Occipital lobe (tissue), 2 donors: ENCODE results near the gene SLC35F3. TPM values are rescaled to one million over a fixed set of nuclear protein-coding genes. Genes with fewer than 3 reads are reported as not detected.
A peak's percentile ranks its signal among the peaks of the same experiment; 100 is the strongest.

Source experiments
- DNase-seq: peaks from one replicate; lab custom pipeline; 2025; lab: John Stamatoyannopoulos, UW
- total RNA-seq: library from RNA; depleted of rRNA; stranded (reverse); fragments of >200 nt; gene quantifications from one replicate; pipeline ENCODE4 v1.2.3, GENCODE V29; 2014

The SLC35F3 gene
- total RNA-seq, 1 donor from 2014 or later, result 0.78 TPM

GRCh38 chr1:233971753-233972152 lies 67.3 kb downstream of the SLC35F3 start:
- no peak for DNase-seq

- DNase-seq, result no peak
Observed at GRCh38 chr1:233972563-233972950, 68.1 kb downstream of the SLC35F3 start.

GRCh38 chr1:233972951-233973635 lies 68.6 kb downstream of the SLC35F3 start:
- no peak for DNase-seq

- DNase-seq, result no peak
Observed at GRCh38 chr1:233975486-233975885, 71.0 kb downstream of the SLC35F3 start.

GRCh38 chr1:233981042-233981675 lies 76.7 kb downstream of the SLC35F3 start:
- DNase-seq, result no peak

GRCh38 chr1:233982827-233983518 lies 78.5 kb downstream of the SLC35F3 start:
- no peak for DNase-seq

GRCh38 chr1:233983811-233984210 lies 79.3 kb downstream of the SLC35F3 start:
- DNase-seq, result no peak

- no peak for DNase-seq
Observed at GRCh38 chr1:233988963-233989696, 84.7 kb downstream of the SLC35F3 start.

- no peak for DNase-seq
Observed at GRCh38 chr1:233990486-233990885, 86.0 kb downstream of the SLC35F3 start.

GRCh38 chr1:233993651-233994050 lies 89.2 kb downstream of the SLC35F3 start:
- DNase-seq, result no peak

GRCh38 chr1:233994112-233994511 lies 89.6 kb downstream of the SLC35F3 start:
- no peak for DNase-seq

- DNase-seq, result no peak
Observed at GRCh38 chr1:233998456-233998855, 94.0 kb downstream of the SLC35F3 start.

GRCh38 chr1:233998891-233999290 lies 94.4 kb downstream of the SLC35F3 start:
- no peak for DNase-seq

- DNase-seq, result peak; percentile 1
Observed at GRCh38 chr1:234000557-234001041, 96.1 kb downstream of the SLC35F3 start.

GRCh38 chr1:234001817-234002216 lies 97.3 kb downstream of the SLC35F3 start:
- no peak for DNase-seq

GRCh38 chr1:234004591-234004990 lies 100.1 kb downstream of the SLC35F3 start:
- no peak for DNase-seq

GRCh38 chr1:234007684-234008083 lies 103.2 kb downstream of the SLC35F3 start:
- DNase-seq, result no peak

GRCh38 chr1:234008591-234008990 lies 104.1 kb downstream of the SLC35F3 start:
- no peak for DNase-seq

GRCh38 chr1:234009668-234010067 lies 105.2 kb downstream of the SLC35F3 start:
- DNase-seq, result no peak

GRCh38 chr1:234014208-234014607 lies 109.7 kb downstream of the SLC35F3 start:
- DNase-seq, result no peak

GRCh38 chr1:234018816-234019215 lies 114.3 kb downstream of the SLC35F3 start:
- DNase-seq, result no peak

- DNase-seq, result no peak
Observed at GRCh38 chr1:234019387-234019786, 114.9 kb downstream of the SLC35F3 start.
